ENCODE measurements around the gene AEBP2.

- TF ChIP-seq POLR2AphosphoS5 (IDR thresholded peaks at IDR 0.05; ENCODE audit: low read depth, low read length) = no peak
- TF ChIP-seq TAF1 (IDR thresholded peaks at IDR 0.05; ENCODE audit: borderline replicate concordance, insufficient read depth, low read length) = no peak
- TF ChIP-seq, protein P1, sequence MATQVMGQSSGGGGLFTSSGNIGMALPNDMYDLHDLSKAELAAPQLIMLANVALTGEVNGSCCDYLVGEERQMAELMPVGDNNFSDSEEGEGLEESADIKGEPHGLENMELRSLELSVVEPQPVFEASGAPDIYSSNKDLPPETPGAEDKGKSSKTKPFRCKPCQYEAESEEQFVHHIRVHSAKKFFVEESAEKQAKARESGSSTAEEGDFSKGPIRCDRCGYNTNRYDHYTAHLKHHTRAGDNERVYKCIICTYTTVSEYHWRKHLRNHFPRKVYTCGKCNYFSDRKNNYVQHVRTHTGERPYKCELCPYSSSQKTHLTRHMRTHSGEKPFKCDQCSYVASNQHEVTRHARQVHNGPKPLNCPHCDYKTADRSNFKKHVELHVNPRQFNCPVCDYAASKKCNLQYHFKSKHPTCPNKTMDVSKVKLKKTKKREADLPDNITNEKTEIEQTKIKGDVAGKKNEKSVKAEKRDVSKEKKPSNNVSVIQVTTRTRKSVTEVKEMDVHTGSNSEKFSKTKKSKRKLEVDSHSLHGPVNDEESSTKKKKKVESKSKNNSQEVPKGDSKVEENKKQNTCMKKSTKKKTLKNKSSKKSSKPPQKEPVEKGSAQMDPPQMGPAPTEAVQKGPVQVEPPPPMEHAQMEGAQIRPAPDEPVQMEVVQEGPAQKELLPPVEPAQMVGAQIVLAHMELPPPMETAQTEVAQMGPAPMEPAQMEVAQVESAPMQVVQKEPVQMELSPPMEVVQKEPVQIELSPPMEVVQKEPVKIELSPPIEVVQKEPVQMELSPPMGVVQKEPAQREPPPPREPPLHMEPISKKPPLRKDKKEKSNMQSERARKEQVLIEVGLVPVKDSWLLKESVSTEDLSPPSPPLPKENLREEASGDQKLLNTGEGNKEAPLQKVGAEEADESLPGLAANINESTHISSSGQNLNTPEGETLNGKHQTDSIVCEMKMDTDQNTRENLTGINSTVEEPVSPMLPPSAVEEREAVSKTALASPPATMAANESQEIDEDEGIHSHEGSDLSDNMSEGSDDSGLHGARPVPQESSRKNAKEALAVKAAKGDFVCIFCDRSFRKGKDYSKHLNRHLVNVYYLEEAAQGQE (IDR thresholded peaks at IDR 0.05; ENCODE audit: insufficient read depth in 1 of 2, low read depth in 2 of 2, low read length in 2 of 2) = no peak
- TF ChIP-seq SIN3A (IDR thresholded peaks at IDR 0.05; ENCODE audit: borderline replicate concordance, insufficient read depth, low read length) = no peak
- no peak for TF ChIP-seq FOXP2 (optimal IDR thresholded peaks at IDR 0.05; ENCODE audit: borderline replicate concordance, extremely low read depth, extremely low read length, insufficient read depth)
Observed at GRCh38 chr12:19449814-19450213, 10.5 kb downstream of the AEBP2 start.
